Mucosa of gallbladder (tissue), 1 donor: ENCODE results near the gene MCM3. TPM values are rescaled to one million over a fixed set of nuclear protein-coding genes. Genes with fewer than 3 reads are reported as not detected.
A peak's percentile ranks its signal among the peaks of the same experiment; 100 is the strongest.

Source experiments
- DNase-seq: peaks from one replicate; pipeline ENCODE4 v3.0.0-alpha.2; 2020; ENCODE audit warnings: low spot score
- total RNA-seq: library from RNA; stranded (reverse); gene quantifications from one replicate; pipeline ENCODE4 v1.2.1, GENCODE V29; 2021
- donor health status: DM: no; HTN: no; CAD: no.

MCM3 gene
- total RNA-seq, 1 donor from 2014 or later, result 32.2 TPM

DNA sequence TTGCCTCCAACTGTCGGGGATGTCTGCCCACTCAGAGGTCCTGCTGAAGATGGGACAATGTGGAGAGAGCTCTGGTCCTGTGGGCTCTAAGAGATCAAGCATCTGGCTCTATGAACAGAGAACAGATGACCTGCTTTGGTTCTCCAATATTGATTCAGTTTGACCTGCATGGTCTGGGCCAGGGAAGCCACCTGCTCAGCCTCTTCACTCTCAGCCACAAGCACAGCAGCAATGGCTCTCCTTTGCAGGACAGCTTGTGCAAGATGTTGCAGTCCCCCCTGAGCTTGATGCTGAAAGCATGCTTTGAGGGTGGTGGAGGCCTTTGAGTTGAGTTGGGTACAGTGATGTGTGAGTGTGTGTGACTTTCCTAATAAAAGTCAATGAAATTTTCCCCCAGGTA is 18.6 kb upstream of the MCM3 start:
- DNase-seq, result no peak

DNA sequence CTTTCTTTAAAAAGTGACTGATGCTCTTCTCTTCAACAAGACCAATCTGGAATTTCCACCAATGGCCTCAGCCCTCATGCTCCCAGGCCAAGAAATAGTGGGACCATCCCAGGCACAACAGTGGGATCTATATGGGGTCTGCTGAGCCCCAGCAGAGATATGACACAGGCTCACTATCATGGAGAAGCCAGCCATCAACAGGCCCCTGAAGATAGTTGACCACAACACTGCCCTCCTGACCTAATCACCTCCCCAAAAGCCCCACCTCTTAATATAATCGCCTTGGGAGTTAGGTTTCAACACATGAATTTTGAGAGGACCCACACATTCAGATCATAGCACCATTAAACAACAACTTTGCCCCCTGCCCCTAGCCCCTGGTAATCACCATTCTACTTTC is 16.8 kb upstream of the MCM3 start:
- DNase-seq, result no peak

DNA sequence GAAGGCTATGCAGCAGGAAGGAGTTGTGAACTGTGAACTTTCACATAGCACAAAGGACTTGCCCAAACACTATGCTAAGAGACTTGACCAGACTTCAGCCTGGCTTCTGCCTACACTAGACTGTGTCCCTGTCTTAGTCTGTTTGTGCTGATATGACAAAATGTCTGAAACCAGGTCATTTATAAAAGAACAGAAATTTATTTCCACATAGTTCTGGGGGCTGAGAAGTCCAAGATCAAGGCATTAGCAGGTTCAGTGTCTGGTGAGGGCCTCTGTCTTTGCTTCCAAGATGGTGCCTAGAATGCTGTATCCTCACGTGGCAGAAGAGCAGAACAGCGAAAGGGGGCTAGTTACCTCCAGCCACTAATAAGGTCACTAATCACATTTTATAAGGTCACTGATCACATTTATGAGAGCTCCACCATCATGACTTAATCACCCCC is 16.0 kb upstream of the MCM3 start:
- no peak for DNase-seq

DNA sequence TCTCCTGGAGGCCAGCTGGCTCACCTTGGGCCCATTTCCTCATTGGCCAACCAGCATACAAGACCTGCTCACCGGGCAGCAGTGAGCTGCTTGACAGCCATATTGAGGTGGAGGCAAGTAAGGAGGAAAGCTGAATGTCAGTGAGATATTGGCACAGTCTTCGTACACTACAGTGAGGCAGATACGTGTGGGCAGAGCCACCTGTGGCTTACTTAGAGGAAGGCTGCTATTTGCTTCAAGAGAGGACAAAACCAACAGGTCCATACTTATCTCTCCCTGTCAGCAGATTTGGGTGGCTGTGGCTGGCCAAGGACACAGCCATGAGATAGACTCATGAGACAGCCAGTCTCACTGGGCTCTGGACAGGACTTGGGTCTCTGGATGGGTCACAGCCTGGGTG is 15.1 kb upstream of the MCM3 start:
- DNase-seq, result no peak

DNA sequence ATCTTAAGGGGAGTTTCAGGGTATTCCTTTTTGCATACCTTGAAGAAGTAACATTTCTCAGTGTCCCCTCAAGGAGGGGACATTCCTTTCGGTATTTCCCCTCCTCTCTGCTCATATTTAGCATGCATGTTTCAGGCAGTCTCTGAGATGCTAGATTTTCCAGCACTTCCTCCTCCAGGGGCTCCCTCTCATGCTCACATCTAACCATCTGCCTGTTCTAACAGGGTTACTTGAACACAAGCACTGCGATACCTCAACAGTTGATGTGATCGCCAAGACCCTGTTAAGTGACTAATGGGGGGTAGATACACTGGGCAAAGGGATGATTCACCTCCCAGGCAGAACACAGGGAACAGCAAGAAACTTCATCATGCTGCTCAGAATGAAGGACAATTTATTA is 12.9 kb upstream of the MCM3 start:
- no peak for DNase-seq

DNA sequence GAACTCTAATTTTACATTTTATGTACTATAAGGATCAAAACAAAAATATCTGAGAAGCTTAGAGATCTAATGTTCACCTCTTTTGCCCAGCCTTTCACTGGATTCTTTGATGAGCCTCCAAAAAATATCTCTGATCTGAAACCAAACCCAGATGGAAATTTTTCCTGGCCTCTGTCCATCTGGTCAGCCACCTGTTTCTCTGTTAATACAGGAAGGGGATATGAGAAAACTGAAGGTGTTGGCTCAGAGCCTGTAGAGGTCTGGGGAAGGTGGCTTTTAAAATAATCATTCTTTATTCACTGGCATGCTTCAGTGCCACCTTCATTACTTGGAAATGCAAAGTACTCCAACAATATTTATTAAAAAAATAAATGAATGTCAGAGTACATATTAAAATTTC is 8.5 kb upstream of the MCM3 start:
- DNase-seq, result no peak

DNA sequence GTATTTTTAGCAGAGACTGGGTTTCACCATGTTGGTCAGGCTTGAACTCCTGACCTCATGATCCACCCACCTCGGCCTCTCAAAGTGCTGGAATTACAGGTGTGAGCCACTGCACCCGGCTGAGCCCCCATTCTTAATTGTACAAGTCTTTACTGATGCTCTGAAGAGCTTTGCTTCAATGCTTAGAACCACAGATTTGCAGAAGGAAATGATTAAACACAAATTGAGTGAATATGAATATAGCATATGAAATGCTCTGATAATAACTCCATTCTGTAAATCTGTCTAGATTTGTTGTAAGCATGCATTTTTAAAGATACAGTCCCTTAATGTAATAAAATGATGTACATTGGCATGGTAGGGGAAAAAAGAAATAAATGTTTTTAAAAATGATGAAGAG is 4.3 kb upstream of the MCM3 start:
- no peak for DNase-seq

DNA sequence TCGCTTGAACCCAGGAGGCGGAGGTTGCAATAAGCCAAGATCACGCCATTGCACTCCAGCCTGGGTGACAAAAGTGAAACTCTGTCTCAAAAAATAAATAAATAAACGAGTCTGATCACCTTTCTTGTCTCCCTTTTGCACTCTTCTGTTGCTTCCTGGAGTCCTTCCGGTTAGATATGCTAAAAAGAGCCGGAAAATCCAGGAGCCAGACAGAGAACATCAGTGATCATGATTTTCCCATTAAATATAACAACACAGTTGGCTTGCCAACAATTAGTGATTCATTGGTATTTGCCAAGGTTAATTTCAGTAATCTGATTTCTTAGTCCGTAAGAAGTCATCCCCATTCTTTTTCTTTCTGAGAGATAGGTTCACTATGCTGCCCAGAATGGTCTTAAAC is 3.7 kb upstream of the MCM3 start:
- no peak for DNase-seq

DNA sequence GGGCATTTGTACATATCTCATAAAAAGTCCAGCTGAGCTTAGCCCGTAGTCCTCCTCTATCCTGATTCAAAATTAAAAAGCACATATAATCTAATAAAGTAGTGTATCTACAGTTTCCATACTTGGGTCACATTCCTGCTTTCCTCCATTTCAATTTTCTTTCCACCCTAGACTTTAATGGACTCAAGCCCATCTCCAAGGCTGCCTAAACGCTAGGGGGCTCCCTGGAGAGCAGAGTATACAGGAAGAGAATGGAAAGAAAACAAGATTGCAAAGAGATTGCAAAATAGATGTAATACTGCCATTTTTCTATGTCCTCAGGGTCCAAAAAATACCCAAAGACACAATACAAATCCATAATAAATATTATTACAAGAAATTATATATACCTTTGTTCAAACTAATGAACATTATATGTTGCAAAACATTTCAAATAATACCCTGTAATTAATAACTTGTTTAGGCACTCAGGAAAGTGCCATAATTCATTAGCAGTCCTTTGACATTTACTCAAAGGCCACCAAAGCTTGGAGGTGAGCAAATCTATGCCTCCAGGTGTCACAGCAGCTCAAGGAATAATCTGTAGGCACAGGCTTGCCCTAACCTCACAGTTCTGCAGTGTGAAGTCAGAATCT is 2.4 kb upstream of the MCM3 start:
- peak; percentile 69 for DNase-seq

DNA sequence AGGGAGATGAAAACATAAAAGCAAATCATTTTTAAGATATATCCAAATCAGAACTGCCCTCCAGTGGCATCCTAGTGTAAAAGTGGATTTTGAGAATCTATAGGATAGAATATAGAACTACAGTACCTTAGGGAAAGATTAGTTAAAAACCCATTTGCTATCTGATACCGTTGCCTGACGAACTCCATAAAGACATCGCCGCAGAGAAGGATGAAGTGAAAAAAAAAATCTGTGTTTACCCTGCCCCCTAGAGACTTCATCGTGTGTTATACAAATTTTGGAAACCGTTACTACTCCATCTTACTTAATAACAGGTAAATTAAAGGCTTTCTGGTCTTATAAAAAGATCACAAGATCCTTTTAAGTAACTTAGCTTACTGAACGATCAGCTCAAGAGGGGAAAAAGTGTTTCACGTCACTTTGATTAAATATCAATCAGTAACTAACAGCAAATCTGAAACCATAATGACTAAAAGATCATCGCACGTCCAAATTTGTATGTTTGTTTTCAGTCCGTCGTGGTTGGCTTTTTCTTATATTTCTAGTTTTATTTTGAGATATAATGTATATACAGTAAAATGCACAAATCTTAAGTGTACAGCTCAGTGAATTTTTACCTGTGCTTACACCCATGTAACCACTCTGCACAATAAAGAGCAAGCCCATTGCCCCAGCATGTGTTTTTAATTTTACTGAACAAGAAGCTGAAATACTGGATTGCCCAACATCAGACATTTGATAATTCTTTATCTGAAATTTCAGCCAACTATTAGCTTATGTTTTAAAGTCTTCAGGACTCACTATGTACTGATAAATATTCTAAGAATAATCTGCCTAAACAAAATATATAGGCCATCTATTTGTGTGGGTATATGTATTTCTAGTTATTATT is 881 bp upstream of the MCM3 start:
- no peak for DNase-seq

DNA sequence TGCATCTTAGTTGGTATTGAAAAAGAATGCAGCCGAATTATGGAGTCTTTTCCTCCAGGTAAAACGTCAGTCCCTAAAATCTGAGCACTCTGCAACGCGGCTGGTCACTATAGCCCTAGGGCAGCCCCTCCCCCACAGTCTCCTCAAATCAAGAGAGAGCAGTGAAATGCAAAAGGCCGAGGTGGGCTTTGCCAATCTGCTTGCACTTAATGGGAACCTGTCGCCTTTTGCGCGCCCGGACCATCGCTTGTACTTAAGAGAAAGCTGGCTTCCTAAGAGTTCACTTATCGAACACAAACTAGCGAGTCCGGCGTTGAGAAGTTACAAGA is 447 bp downstream of the MCM3 start:
- peak; percentile 22 for DNase-seq

DNA sequence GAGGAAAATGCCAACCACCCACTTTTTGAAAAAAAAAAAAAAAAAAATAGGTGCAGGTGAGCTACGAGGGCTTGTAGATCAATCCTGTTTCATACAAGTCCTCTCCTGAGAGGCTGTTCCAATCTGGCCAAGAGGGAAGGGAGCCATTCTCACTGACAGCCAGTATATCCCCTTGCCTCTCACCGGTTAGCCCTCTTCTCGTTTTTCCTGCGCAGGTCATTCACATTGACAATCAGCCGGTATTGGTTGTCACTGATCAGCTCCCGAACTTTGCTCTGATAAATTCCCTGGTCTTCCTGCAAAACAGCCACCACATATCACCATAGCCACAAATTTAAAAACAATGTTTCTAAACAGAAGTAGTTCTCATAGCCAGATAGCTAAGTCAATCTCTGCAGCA is 1.4 kb downstream of the MCM3 start:
- DNase-seq, result no peak

DNA sequence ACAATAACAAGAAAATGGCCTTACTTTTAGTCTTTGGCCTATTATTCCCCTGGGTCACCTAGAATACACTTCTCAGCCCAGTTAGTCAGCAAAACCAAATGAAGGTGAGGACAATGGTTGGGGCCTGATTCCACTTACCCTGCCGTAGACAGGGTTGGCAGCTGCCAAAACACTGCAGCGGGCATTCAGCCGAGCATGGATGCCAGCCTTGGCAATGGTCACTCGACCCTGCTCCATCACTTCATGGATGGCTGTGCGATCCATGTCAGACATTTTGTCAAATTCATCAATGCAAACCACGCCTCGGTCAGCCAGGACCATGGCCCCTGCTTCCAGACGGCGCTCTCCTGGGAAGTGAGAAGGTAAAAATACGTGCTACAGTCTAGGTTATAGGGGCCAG is 8.4 kb downstream of the MCM3 start:
- DNase-seq, result no peak

DNA sequence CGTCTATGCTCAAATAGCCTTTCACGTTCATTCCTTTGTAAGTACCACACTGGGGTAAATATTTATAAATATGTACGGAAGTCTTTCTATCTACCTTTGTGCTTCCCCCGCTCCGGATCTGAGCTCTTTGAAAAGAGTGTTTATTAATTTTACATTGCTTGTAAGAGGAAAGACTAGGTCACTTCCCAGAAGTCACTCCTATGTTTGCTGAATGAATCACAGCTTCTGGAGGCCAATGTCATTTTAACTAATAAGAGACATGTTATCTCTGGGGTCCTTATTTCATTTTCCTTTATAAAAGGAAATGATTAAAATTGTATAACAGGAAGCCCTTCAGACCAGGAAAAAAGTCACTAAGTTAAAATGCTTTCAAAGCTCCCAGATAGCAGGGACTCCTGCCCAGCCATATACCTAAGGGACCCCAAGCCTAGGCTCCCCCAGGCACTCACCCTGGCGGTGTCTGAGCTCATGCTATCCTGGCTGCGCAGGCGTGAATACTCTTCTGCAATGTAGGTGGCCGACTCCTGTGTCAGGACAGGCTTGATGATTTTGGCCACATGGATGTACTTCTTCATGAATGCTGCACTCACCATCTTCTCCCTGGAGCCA is 12.6 kb downstream of the MCM3 start:
- DNase-seq, result no peak

DNA sequence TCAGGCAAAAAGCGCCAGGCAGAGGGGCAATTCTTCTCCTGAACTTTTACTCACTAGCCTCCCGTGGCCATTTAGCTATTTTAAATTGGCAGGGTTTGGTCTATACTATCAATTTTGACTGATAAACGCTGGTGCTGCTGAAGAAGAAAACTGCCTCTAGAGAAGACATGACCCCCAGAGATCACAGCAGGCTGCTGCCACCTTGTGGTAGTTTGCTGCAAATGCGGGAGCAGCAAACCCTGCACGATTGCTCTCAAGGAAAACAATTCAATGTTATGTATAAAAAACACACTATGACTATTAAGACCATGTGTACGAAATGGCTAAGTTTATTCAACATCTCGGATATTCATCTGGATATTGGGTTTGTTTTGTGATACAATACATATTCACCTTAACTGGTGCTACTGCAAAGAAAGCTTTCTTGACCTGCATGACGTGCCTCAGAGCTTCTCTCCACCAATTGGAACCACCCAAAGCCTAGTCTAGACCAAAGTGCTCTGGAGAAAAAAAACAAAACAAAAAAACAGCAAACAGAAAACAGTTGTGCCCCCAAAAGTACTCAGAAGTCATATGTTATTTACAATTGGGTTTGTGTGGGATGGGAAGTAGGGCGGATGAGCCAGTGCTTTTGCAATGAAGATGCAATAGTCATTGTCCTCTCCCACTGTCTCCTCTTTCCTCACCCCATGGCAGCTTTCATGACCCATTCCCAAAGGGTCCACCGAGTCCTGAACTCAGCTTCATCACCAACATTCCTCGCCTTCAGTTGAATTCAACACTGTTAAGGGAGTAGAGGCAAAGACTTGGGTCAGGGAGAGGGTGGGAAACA is 20.6 kb downstream of the MCM3 start:
- peak; percentile 52 for DNase-seq

DNA sequence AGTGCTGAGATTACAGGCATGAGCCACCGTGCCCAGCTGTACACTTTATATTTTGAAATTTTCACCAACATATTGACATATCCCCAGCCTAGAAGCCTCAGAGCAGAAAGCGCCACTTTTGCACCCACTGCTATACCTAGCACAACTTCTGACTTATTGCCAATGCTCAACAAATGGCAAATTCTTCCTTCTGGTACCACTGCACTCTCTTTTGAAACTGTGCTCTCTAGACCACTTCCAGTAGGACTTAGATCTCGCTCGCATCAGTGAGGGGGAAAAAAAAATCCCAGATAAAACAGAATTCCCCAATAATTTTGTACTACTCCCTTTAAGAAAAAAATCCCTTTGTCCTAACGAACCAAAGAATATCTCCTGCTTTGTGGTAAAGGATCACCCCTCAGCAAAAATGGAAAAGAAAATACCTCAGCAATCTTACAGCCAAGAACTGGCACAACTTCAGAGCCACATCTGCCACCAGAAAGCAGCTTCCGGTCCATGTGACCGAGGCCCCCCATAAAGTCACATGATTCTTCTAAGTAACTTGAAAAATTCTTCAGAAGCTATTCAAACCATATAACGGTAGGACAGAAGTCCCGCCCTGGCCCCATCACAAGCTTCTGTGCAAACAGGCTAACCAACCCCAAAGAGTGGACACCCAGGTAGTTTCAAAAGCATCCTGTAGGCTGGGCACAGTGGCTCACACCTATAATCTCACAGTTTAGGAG is 21.8 kb downstream of the MCM3 start:
- DNase-seq, result no peak

DNA sequence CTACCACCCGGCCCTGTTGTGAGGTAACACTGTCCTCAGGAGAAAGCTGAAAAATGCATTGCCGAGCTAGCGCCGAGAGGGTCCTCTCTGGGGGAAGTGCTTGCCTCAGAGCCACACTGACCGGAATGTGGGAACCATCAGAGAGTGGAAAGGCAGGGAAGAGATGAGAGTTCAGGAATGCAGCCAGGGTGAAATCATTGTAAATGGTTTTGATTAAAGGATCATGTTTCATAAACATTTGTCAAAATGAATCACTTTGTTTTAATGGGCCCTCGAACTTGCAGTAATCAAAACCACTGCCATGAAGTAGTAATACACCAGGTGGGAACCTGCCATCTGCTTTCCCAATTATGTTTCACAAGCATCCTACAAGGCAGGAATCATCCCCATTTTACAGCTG is 23.3 kb downstream of the MCM3 start:
- no peak for DNase-seq

DNA sequence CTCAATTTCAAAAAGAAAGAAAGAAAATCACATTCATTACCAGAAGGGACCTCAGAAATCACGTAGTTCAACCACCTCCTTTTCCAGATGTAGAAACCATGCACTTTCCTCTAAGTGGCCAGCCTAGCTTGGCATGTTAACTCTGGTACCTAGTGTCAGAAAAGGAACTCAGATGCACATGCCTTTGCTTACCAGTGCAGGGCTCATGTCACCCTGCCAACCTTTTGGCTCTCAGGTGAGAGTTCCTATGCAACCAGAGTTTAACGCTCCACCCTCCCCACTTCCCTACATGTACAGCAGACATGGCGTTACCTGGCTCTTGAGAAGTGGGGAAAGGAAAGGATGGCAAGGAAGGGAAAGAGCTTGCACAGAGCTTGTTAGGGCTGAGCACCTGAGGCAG is 23.9 kb downstream of the MCM3 start:
- DNase-seq, result no peak

DNA sequence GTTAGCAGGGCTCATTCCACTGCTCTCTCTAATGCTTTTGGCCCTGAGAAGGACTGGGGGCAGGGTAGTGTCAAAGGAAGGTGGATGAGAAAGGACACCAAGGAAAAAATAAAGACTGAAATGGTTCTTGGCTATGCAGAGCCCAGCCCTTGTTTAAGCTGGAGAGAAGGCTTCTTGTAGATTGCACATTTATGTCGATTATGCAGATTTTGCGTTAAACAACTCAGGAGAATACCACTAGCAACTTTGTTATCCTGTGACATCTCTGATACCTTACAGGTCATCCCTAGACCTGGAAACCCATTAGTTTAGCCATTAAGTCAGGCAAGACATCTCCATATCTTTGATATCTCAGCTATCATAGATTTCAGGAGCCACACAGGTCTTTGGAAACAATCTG is 29.1 kb downstream of the MCM3 start:
- DNase-seq, result no peak

DNA sequence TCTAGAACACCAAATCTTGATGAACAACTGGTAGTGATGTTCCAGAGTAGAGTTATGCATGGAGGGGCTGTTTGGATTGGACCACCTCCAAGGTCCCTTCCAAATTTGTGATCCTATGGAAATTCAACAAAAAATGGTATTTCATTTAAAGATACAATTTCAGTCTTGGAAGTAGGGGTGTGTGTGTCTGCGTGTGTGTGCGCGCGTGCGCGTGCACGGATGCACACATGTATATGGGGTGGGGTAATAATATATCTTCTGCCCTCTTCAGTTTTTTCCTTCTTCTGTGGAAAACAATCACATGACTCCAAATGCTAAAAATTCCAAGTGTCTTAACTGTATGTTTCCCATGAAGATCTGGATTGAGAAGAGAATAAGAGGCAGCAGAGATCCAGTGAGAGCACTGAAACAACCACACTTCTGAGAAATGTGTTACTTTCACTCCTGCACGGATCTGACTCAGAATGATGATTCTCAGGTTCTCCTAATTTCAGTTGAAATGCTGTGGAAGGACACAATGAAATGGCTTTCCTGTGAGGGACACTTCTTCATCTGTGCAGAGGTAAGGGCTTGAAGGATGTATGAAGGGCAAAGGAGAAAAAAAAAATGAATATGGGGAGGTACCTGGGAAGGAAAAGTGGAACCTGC is 29.7 kb downstream of the MCM3 start:
- no peak for DNase-seq

DNA sequence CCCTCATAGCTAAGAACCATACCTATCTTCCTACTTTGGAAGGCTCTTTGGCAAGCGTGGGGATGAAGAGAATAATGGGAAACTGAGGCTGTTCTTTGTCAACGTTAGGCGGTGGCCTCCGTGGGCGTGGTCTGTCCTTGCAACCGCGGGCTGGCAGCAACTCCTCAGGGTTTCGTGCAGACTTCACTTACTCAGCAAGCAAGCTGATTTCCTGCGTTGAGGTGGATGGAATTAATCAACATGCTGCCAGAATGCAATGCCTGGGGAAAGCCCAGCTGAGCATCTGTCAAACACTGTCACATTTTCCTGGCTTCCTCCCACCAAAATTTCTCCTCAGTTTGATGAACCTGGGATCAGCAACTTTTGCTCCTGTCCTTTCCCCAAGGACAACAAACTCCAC is 31.0 kb downstream of the MCM3 start:
- no peak for DNase-seq
